Lung (tissue), 12 donors: Measurements from ENCODE around the gene GMPR. TPM values are rescaled to one million over a fixed set of nuclear protein-coding genes. Genes with fewer than 3 reads are reported as not detected.

Experiments
- ATAC-seq: fragments of 200-7000 bp; cut with Tn5 transposase; one replicate; pipeline ENCODE4 v1.9.1; 2020; ENCODE audit warnings: moderate number of reproducible peaks; ENCODE audit not compliant: insufficient read depth, low FRiP score
- DNase-seq, 3 donors: peaks; one replicate each; pipeline ENCODE4 v3.0.0-alpha.2; 2013 to 2017
- H3K27ac ChIP-seq, 2 donors: one replicate each; pipeline ENCODE4 v1.5.1; 2013; ENCODE audit warnings: mild to moderate bottlenecking in 2 of 2, moderate library complexity in 2 of 2, control low read depth in 1 of 2, inconsistent platforms in 1 of 2, low read depth in 1 of 2, low read length in 1 of 2
- H3K27me3 ChIP-seq, 3 donors: one replicate each; pipeline ENCODE4 v1.5.1; 2013; ENCODE audit warnings: low read length in 2 of 3; ENCODE audit not compliant: control insufficient read depth in 3 of 3, insufficient read depth in 3 of 3
- H3K36me3 ChIP-seq, 4 donors: one replicate each; pipeline ENCODE4 v1.5.1; 2013; ENCODE audit warnings: low read length in 4 of 4, mild to moderate bottlenecking in 1 of 4, moderate library complexity in 1 of 4; ENCODE audit not compliant: control insufficient read depth in 4 of 4, insufficient read depth in 4 of 4
- H3K4me1 ChIP-seq, 5 donors: one replicate each; pipeline ENCODE4 v1.5.1; 2013; ENCODE audit warnings: low read length in 5 of 5, mild to moderate bottlenecking in 2 of 5, moderate library complexity in 1 of 5; ENCODE audit not compliant: control insufficient read depth in 5 of 5, insufficient read depth in 5 of 5
- H3K4me3 ChIP-seq: one replicate; pipeline ENCODE4 v1.5.1; 2013; ENCODE audit warnings: mild to moderate bottlenecking, control low read depth, moderate library complexity
- H3K9ac ChIP-seq, 2 donors: one replicate each; pipeline ENCODE4 v1.5.1; 2013; ENCODE audit warnings: low read length in 2 of 2, control low read depth in 1 of 2; ENCODE audit not compliant: insufficient read depth in 1 of 2
- H3K9me3 ChIP-seq, 4 donors: one replicate each; pipeline ENCODE4 v1.5.1; 2013; ENCODE audit warnings: low read length in 3 of 4, mild to moderate bottlenecking in 1 of 4, moderate library complexity in 1 of 4; ENCODE audit not compliant: control insufficient read depth in 4 of 4, insufficient read depth in 3 of 4
- WGBS, 2 donors: extraction: QIAGEN DNeasy Blood & Tissue Kit; methylation state at CpG; one replicate each; pipeline ENCODE4 v1.1.7; 2013; 5-methylcytosine and 5-hydroxymethylcytosine counted together
- polyA plus RNA-seq, 2 donors: library from polyadenylated mRNA; stranded (reverse); fragments of 200-250 nt; gene quantifications; one replicate each; pipeline ENCODE4 v1.2.1, GENCODE V29; 2013
- total RNA-seq, 2 donors: library from RNA; depleted of rRNA in 1 of 2; stranded (reverse); fragments of >200 nt in 1 of 2; gene quantifications; one replicate each; pipeline ENCODE4 v1.2.1, GENCODE V29; 2014 to 2021
- TF ChIP-seq, protein P1 (sequence below): IDR thresholded peaks from 2 replicates; pipeline ENCODE4 v1.5.1; 2012; ENCODE audit warnings: mild to moderate bottlenecking; ENCODE audit errors: control extremely low read depth, extremely low read depth
- donor health status: control.
- donor health status: control.
- donor health status: Bipolar disorder and iron deficiency.
- donor health status: healthy.
- donor health status: DM: yes; HTN: yes; CAD: no.

Gene GMPR
- total and polyA plus RNA-seq, 4 donors = 8.6 to 16.6 (median 12.9) TPM

DNA sequence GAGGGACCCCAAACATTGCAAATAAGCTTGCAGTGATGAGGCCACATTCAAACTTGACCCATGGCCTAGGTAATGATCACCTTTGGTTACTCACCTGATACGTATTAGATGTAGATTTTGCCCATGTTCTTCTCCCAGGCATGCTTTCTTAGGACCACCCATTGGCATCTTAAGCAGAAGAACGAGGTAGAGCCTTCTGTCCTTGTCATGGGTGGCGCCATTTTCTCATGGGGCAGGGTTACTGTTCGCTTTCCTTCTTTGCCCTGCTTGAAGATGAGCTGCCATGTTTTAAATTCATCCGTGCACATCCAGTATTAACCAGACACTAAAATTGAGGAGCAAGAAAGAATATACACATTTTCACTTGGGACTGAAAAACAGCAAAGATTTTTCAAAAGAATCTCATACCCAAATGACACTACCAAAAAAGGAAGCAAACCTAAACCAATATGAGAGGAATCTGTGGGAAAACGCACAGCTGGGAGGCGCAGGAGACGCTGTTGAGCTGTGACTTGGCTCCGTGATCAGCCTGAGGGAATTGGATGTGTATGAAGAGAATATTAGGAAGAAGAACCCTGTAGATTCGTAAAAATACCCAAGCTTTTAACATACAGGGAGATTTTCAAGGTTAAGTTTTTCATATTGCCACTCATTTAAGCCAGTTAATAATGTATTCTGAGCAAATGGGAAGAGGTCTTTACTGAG is 36.6 kb downstream of the GMPR start:
- no peak overlapping the region for H3K27ac ChIP-seq
- no peak overlapping the region for H3K4me3 ChIP-seq
- no peak overlapping the region for H3K9ac ChIP-seq
- no peaks in the 10 kb centered on the region for H3K27me3 ChIP-seq
- ATAC-seq = no peak
- TF ChIP-seq, protein P1, sequence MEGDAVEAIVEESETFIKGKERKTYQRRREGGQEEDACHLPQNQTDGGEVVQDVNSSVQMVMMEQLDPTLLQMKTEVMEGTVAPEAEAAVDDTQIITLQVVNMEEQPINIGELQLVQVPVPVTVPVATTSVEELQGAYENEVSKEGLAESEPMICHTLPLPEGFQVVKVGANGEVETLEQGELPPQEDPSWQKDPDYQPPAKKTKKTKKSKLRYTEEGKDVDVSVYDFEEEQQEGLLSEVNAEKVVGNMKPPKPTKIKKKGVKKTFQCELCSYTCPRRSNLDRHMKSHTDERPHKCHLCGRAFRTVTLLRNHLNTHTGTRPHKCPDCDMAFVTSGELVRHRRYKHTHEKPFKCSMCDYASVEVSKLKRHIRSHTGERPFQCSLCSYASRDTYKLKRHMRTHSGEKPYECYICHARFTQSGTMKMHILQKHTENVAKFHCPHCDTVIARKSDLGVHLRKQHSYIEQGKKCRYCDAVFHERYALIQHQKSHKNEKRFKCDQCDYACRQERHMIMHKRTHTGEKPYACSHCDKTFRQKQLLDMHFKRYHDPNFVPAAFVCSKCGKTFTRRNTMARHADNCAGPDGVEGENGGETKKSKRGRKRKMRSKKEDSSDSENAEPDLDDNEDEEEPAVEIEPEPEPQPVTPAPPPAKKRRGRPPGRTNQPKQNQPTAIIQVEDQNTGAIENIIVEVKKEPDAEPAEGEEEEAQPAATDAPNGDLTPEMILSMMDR = no peak
- 95 to 97% methylated on average over 10 of the region's 10 CpGs for WGBS, 2 donors
- H3K9me3 ChIP-seq = peaks cover 0 to 4% (median 0%) of the 10 kb centered on the region in 4 donors
- H3K36me3 ChIP-seq = peaks cover 0 to 7% (median 2%) of the 10 kb centered on the region in 4 donors
- peak in 1 of 3 donors; percentile 29 for DNase-seq
- peaks cover 0 to 25% (median 7%) of the 10 kb centered on the region in 5 donors for H3K4me1 ChIP-seq

DNA sequence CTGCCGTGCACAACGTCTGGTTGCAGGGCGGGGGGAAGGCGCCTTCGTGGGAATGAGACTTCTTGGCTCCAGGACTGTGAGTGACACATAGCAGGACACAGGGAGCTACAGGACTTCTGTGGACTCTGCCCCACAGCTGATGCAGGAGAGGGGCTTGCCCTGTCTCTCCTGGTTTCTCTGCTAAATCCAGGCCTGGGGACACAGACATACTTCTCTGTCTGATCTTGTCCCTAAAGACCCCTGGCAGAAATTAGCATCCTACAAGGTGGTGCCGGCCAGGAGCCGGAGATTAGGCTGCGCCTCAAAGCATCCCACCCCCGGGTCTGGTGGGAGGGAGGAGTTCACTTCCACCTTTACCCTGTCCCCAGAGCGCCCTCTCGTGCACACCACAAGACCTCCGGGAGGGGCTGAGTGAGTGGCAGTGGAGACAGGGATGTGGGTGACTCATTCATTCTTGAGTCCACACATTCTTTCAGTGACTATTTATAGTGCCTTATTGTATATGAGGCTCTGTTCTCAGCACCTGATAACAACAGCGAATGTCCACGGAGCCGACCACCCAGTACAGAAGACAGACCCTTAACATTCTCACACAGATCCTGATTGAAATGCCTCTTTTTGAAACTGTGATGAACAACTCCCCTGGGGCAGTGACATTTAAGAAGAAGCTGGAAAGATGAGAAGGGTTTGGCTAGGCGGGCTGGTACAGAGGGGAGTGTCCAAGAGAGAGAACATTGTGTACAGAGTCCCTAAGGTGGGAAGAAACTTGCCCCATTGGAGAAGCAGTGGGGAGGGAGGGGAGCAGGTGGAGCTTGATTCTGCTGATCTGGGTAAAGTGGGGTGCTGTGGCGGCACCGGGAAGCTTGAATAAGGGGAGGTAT is 39.0 kb downstream of the GMPR start:
- Histone ChIP-seq H3K9me3 (no peaks in the 10 kb centered on the region), H3K9ac (no peak overlapping the region), H3K4me3 (no peak overlapping the region), H3K4me1 (peaks cover 0 to 24% (median 7%) of the 10 kb centered on the region in 5 donors), H3K27ac (peak overlapping the region; percentile 13 to 85), H3K36me3 (peaks cover 0 to 6% (median 2%) of the 10 kb centered on the region in 4 donors), H3K27me3 (no peaks in the 10 kb centered on the region)
- peak; percentile 47 to 67 (median 58) for DNase-seq
- WGBS, 2 donors = 59 to 72% methylated on average over 18 of the region's 18 CpGs
- TF ChIP-seq, protein P1 = no peak
- peak; percentile 68 for ATAC-seq

DNA sequence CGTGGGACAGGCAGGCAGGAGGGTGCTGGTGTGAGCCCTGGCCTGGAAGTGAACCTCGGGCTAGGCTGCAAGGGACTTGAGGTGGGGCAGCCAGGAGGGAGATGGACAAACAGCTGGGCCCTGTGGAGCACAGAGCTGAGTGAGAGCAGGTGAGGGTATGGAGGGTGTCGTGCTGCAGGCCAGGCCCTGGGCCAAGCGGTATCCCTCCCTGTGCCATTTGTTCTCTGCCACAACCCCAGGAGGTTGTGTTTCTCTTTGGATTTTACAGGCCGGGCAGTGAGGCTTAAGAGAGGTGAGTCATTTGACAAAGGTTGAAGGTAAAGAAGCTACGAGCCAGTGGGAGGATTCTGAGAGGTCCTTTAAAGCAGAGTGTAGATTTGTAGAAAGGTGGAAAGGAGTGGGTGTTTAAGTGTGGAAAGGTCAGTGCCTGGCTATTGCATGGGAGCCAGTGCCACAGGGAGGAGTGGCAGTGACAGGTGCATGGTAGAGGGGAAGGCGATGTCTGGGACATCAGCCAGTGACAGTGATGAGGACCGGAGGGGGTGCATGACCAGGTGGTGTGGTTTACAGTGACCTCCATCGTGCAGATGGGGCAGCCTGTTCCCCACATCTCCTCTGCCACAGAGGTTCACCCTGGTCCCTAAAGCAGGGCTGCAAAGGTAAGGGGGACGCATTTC is 39.8 kb downstream of the GMPR start:
- peaks cover 0 to 6% (median 2%) of the 10 kb centered on the region in 4 donors for H3K36me3 ChIP-seq
- H3K27ac ChIP-seq = peak overlapping the region; percentile 13 to 85
- TF ChIP-seq, protein P1 = no peak
- H3K4me3 ChIP-seq = no peak overlapping the region
- WGBS, 2 donors = 83 to 95% methylated on average over 10 of the region's 10 CpGs
- H3K27me3 ChIP-seq = no peaks in the 10 kb centered on the region
- H3K4me1 ChIP-seq = peaks cover 0 to 16% (median 4%) of the 10 kb centered on the region in 5 donors
- H3K9me3 ChIP-seq = no peaks in the 10 kb centered on the region
- H3K9ac ChIP-seq = no peak overlapping the region
- ATAC-seq = peak; percentile 59
- no peak for DNase-seq
